Suppressor macrophage treated with lipopolysaccharide for 4 hours (primary cell): Measurements from ENCODE around the gene RAC2.

Experiments
- DNase-seq: peaks from one replicate; pipeline ENCODE4 v3.0.0-alpha.2; 2020

Gene RAC2

DNA sequence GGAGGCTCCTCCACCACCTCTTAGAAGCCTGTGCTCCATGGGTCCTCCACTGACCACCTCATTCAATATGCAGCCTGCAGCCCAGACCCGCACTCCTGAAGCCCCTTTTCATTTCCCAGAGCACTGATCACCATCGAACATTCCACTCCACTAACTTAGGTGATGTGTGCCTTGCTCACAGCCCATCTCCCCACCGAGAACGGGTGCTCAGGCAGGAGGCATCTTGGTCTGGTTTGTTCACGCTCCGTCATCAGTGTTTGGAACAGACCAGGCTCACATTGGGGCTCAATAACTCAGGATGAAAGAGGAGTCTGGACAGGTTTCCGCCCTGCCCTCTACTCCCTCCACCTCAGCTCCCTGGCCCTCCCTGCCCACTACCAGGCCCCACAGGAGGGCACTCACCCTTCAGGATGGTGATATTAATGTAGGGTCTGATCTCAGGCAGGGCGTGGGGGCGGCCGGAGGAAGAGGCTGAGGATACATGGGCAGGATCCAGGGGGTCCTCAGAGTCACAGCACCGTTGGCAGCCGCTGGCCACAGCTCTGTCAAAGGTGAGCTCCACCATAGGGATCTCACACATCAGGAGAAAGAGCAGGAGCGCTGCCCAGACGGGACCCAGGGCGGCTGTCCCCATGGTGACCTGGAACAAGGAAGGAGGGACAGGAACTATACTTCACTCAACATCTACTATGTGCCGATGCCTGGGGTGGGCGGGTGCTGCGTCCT, 59.1 kb downstream of the RAC2 start:
- no peak for DNase-seq

DNA sequence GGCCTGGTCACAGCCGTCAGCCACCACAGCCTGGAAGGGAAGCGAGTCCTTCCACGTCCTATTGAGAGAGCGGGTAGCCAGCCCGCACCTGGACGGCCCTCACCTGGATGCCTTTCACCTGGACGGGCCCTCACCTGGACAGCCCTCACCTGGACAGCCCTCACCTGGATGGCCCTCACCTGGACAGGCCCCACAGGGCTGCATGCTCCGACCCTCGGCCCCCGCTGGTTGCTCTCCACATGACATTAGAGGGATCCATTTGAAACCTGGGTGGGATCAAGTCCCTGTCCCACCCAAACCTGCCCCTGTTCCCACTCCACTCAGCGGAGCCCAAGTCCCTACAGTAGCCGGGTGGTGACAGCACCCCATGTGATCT, 59.7 kb downstream of the RAC2 start:
- DNase-seq: no peak

DNA sequence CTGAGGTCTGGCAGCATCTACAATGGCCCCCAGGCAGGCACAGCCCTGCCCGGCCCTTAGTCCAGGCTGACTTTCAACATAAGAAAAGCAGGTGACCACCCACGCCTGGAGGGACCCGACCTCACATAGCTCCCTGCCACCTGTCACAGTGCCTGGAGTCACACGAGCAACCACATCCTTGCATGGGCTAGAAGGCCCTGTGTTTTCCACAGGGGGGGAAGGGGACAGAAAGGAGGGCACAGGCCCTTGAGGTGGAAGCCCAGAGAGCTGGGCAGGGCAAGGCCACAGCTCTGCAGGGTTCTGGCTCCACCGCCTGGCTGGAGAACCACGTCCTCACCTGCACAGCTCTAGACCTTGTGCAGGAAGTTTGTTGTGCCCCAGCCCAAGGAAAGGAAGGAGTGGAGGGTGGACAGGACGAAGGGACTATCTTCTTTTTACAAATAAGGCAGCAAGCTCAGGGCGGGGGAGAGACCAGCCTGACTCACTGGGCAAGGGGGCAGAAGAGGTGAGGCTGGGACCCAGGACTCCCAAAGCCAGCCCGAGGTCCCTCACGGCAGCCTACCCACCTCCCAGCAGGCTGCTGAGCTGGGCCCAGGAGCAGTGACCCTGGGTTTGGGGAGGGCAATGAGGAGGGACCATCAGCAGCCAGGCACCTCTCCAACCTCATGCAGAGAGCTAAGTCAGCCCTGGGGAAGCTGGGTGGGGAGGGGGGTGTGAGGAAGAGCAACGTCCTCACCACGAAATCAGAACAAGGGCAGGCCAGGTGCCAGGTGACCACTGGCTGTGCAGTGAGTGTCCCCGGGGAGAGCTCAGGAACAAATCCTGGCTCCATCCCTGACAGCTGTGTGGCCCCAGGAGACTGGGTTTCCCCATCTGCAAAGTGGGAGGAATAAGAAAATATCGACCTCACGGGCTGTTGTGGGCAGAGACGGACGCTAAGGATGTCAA, 60.4 kb downstream of the RAC2 start:
- no peak for DNase-seq

DNA sequence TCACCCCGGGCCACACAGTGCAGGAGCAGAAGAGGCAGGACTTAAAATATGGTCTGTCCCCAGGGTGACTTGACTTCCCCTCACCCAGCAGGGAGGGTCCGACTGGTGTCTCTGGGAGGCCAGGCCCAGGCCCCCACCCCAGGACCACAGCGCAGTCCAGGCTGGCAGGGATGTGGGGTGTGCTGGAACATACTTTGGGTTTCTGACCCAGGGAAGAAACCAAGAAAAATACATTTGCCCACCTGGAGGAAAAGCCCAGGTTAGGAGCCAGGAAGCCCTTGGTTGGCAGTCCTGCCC, 61.2 kb downstream of the RAC2 start:
- DNase-seq: no peak

DNA sequence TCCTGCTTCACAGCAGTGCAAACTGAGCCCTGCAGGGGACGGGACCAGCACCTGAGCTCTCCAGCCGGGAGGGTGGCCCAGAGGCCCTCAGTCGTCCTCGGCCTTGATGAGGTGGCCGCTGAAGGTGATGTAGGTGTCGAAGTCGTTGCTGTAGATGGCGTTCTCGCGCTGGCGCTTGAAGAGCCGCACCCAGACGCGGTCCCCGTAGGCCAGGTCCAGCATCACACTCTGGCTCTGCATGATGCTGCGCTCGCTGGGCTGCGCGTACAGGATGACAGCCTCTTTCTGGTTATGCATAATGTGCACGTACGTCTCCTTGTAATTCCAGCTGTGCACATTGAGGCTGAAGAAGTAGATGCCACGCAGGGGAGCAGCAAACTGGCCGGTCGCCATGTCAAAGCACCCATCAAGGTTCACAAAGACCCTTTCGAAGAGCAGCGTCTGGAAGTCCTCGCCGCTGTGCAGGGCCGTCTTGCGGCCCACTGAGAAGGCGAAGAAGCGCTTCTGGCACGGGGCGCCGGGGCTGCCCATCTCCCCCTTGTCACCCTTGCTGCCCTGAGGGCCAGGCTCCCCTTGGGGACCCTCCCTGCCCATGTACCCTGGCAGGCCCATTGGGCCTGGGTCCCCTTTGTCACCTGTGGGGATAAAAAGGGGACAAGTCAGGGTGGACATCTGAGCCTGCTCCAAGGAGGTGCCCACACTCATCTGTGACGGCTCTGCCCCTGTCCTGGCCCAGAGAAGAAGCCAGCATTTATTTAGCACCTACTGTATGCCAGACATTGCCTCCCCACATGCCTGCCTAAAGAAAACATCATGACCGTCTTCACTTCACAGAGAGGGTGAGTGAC, 61.7 kb downstream of the RAC2 start:
- no peak for DNase-seq

DNA sequence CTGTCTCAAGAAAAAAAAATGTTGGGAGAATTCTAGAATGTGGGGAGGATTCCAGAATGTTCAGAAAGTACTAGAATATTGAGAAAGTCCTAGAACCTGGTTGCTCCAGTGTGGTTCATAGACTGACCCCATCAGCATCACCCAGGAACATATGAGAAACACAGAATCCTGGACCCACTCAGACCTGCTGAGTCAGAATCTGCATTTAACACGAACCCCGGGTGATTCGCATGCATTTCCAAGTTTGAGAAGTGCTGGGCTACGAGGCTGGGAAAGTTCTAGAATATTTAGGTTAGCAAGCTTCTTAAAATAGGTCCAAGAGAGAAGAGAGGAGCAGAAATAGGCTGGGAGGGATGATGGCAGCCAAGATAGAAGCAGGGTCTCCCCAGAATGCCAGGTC, 62.4 kb downstream of the RAC2 start:
- DNase-seq: no peak

DNA sequence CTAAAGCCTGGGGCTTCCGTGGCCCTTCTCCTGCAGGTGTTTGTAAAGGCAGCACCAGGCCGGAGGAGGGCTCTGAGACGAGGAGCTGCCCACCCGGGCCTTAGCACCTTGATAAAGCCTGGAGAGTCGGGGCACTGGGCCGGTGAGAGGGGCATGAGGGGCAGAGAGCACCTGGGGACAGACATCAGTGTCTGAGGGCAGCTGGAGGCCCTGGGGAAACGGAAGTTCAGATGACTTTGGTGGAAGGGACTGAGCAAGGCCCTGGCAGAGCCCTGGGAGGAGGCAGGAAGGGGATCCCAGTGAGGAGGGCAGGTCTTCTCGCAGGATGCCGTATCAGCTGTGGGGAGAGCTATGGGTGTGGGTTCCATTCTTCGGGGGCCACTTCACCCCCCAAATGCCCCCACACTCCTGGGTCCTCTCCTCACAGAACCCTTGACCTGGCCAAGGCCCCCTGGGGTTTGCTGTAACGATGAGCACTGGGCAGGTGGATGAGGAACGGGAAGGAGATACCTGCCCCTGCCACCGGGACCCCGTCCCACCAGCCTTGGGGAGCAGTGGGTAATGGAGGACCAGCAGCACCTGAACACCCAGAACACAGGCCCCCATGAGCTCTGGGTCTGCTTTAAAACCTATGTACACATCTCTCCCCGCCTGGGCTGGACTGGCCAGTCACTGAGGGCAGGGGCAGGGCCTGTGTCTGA, 63.4 kb downstream of the RAC2 start:
- DNase-seq: no peak

DNA sequence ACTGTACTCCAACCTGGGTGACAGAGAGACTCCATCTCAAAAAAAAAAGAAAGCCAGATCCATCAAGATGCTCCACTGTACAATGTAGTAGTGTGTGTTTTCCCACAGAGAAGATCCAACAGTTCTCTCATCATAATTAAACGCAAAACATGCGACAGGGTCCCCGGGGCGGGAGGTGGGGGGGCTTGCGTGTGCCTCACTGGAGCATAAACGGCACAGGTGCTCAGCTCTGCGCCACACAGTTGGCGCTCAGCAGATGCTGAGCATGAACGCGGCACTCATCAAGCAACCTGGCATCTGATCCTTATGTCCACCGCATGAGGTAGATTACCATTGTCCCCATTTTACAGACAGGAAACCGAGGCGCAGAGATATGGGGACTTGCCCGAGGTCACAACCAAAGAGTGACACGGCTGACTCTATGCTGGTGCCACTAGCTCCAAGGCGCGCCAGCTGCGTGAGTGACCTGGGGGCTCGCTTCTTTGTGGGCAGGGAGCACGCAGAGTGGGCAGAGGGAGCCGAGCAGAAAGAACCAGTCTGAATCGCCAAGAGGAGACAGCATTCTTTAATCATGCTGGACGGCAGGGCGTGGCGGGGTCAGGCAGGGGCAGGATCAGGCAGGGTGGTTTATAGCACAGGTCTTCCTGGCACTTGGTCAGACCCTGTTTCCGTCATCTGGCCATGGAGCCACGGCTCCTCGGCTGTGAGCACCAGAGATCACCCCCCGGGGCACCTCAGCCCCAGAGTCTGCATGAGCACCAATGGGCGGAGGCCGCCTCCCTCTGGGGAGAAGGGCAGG, 64.2 kb downstream of the RAC2 start:
- no peak for DNase-seq

DNA sequence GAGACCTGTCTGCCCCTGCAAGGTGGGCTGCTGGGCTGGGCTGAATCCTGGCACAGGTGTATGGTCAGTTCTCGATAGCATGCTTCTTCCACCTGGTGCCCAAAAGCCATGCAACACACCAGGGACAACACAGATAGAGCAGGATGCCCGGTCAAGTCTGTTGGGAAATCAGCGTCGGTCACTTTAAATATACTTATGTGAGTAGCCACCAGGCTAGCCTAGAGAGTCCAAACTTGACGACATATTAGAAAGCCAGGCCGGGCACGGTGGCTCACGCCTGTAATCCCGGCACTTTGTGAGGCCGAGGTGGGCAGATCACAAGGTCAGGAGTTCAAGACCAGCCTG, 65.0 kb downstream of the RAC2 start:
- no peak for DNase-seq

DNA sequence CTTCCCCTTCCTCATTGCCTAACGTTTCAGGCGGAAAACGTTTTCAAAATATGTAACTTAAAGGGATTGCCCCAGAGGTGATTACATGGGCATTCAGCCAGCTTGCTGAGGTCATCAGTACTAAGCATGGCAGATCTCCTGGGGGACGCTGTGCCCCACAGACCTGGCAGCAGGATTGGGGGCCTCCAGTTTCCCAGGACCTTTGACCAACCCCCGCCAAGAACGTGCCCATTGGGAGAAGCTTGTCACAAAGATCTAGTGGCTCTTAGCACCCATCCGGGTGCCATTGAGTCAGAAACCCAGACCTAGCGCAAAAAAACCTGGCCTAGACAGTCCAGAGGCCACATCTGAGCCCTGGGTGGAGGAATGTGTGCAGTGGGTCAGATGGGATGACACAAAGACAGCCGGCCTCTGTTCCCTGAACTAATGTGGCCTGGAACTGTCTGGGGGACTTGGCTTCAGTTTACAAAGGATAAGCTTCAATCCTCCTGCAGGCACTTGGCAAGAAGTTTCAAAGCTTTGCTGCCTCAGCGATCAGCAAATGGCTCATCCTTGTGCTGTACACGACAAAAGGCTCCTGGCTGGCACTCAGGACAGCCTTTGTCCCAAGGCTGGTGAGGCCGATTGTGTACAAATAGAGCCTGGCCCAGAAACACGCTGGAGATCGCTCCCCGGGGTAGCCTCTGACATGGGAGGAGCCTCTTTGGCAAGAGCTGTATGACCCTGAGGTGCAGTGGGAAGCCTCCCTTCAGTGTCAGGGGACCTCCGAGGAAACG, 65.5 kb downstream of the RAC2 start:
- DNase-seq: peak; percentile 32

DNA sequence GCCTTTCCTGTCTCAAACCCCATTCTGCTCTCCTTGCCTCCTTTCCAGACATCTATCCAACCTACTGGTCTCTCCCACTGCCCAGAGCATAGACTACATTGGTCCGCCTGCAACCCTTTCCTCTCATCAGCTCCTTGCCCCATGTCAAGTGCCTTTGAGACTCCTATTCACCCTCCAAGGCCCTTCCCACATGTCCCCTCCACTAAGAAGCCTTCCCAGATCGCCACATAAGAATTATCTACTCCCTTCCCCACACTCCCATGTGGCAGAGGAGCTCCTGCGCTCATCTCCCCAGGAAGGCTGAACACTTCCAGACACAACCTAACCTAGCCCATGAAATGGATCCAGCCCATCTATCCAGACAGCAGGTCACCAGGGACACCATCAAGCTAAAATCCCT, 66.3 kb downstream of the RAC2 start:
- DNase-seq: no peak

DNA sequence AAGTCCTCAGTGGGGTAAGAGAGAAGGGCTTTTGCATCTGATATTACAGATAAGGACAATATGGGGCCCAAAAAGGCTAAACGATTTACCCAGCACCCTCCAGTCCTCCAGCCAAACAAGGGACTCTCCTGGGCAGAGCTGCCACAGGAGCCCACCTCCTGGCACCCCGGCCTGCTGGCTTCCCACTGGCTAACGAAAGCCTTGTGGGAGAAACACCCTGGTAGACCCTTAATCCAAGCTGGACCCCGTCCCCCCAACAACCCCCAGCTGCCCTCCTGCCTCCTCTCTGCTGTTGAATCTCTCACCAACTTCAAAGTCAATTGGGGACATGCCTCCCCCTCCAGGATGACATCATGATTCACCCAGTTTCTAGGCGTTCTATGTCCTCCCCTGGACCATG, 66.8 kb downstream of the RAC2 start:
- no peak for DNase-seq

DNA sequence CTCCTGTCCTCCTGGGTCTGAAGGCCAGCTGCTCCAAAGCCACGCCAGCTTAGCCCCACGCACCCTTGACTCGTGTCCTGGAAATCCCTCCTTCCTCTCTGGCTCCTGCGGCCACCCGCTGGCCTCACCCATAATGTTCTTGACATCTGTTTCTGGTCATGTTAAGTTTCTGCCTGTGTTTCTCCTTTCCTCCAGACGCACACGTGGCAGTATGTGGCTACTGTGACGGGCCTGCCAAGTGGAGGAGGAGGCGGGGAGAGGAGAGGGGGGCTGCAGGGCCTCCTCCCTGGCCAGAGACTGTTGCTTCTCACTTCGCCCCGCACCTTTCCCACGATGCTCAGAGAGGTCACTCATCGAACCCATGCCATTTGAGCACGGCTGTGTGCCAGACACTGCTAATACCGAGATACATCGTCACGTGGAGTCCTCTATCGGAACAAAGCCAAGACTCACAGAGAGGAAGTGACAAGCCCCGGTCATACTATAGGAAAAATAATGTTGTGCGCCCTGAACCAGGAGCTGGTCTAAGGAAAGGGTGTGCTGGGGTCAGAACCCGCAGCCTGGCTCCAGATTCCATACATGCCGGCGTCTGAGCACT, 67.5 kb downstream of the RAC2 start:
- DNase-seq: peak; percentile 65

DNA sequence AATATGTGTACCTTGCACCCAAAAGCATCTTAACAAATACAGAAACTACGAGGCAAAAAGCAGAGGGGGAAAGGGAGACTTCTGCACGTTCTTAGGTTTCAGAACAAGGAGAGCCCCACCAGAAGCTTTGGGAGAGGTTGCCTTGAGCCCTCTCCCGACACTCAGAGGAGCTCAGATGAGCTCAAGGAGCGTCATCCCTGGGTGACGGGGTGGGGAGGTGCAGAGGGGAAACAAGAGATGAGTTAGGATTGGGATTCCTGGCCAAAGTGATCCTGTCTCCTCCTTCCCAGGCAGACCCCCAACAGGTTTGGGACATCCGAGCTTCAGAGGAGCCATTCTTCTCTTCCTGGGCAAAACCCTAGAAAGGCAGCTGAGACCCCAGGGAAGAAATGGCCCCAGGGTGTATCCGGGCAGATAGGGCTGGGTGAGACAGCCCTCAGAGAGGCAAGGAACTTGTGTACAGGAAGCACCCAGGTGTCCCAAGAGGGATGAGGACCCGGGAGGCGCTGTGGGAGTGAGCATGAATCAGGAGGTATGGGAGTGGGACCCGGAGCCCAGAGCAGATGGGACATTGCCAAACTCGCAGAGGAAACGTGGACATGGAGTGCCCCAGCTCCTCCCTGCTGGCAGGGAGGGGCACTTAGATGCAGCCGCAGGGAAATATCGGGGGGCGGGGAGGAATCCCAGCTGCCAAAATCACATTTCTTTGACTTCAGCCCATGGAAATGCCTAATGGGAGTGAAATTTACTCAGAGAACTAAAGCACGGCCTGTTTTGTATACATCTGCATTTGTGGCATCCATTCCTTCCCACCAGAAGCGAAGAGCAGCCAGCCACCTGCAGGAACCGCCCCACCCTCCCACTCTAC, 68.4 kb downstream of the RAC2 start:
- no peak for DNase-seq
